Right forelimb (tissue), 1 donor: Measurements from ENCODE around the gene GYS1.
"Not testable (repeated sequence)": the region's sequence is repeated elsewhere in the genome, so short reads cannot be mapped to it uniquely, and the experiment has no call there.

ENCODE experiments used
- DNase-seq: peaks from one replicate; pipeline ENCODE4 v3.0.0-alpha.2; 2018

The GYS1 gene

DNA sequence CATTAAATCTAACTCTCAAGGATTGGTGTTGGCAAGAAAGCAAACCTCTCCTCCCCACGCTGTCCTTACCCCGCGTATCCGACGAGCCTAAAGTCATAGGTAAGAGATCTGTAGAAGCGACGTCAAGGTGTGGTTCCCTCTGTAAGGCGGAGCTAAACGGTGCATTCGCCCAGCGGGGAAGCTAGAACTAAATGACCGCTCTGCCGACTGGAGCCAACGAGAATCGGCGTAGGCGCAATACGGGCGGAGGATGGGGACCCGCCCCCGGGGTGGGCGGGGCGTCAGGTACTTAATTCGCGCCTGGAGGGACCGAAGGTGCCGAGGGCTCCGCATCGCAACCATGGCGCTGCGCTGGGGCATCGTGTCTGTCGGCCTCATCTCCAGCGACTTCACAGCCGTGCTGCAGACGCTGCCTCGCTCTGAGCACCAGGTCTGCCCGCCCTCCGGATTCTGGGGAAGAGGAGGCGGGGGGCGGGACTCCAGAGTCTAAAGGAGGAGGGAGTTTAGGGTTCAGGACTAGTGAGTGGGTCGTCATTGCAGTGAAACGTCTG lies 59.7 kb downstream of the GYS1 start, which contains the start of gene DHDH:
DHDH (plus strand) TSS at position 318 of the 551 bp plus-strand sequence; CDS start at position 341, 23 bp downstream.
- peak; percentile 69 for DNase-seq

GRCh38 chr19:48928164-48929025 lies 64.7 kb downstream of the GYS1 start:
- DNase-seq = no peak

DNA sequence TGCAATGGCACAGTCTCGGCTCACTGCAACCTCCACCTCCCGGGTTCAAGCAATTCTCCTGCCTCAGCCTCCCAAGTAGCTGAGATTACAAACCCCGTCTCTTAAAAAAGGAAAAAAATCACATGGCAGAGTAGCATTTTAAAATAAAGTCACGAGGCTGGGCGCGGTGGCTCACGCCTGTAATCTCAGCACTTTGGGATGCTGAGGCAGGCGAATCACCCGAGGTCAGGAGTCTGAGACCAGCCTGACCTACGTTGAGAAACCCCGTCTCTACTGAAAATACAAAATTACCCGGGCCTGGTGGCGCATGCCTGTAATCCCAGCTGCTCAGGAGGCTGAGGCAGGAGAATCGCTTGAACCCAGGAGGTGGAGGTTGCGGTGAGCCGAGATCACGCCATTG lies 65.4 kb downstream of the GYS1 start:
- DNase-seq = not testable (repeated sequence)

- DNase-seq = no peak
These were observed 66.2 kb downstream of the GYS1 start for GRCh38 chr19:48926909-48927308.

GRCh38 chr19:48925890-48926289 lies 67.2 kb downstream of the GYS1 start:
- DNase-seq = not testable (repeated sequence)

DNA sequence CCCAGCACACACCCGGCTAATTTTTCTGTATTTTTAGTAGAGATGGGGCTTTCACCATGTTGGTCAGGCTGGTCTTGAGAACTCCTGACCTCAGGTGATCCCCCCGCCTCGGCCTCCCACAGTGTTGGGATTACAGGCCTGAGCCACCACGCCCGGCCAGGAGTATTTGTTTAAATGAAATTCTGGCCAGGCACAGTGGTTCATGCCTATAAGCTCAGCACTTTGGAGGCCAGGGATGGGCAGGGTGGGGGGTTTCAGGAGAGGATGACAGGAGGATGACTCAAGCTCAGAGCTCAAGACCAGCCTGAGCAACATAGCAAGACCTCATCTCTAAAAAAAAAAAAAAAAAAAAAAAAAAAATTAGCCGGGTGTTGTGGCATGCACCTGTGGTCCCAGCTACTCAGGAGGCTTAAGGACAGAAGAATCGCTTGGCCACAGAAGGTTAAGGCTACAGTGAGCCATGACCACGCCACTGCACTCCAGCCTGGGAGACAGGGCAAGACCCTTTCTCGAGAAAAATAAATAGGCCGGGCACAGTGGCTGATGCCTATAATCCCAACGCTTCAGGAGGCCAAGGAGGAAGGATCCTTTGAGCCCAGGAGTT lies 67.8 kb downstream of the GYS1 start:
- no peak for DNase-seq

DNA sequence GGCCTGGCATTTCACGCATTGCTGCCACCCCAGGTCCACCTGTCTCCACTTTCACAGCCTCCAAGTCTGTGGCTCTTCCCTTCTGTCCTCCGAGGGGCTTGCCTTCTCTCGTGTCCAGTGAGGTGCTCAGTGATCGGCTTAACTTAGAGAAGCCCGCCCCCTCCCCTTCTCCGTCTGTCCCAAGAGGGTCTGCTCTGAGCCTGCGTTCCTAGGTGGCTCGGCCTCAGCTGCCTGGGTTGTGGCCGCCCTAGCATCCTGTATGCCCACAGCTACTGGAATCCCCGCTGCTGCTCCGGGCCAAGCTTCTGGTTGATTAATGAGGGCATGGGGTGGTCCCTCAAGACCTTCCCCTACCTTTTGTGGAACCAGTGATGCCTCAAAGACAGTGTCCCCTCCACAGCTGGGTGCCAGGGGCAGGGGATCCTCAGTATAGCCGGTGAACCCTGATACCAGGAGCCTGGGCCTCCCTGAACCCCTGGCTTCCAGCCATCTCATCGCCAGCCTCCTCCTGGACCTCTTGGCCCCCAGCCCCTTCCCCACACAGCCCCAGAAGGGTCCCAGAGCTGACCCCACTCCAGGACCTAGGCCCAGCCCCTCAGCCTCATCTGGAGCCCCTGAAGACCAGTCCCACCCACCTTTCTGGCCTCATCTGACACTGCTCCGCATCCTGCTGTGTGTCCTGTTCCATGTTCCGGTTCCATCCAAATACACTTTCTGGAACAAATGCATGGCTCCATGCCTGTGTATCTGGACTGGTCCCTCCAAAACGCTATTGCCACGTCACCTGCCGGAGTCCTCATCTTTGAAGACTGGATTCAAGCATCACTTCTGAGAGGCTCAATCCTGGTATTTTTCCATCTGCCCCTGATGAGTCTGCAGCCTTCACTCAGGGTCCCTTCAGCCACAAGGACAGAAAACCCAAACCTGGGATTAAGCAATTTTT lies 70.3 kb downstream of the GYS1 start:
- DNase-seq = no peak

DNA sequence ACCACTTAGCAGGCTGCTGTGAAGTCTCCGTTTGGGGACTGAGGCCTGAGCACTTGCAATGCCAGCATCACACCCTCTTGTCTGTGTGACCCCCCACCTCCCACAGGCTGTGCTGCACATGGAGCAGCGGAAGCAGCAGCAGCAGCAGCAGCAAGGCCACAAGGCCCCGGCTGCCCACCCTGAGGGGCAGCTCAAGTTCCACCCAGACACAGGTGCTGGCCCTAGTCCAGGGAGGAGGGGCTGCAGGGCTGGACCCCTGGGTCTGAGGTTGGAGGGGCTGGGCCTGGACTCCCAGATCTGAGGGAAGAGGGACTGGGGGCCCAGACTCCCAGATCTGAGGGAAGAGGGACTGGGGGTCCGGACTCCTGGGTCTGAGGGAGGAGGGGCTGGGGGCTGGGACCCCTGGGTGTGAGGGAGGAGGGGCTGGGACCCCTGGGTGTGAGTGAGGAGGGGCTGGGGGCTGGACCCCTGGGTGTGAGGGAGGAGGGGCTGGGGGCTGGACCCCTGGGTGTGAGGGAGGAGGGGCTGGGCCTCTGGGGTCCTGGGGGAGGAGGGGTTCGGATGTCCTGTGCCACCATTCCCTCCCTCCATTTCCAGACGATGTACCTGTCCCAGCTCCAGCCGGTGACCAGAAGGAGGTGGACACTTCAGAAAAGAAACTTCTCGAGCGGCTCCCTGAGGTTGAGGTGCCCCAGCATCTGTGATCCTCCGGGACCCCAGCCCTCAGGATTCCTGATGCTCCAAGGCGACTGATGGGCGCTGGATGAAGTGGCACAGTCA lies 71.2 kb downstream of the GYS1 start:
- DNase-seq = no peak

DNA sequence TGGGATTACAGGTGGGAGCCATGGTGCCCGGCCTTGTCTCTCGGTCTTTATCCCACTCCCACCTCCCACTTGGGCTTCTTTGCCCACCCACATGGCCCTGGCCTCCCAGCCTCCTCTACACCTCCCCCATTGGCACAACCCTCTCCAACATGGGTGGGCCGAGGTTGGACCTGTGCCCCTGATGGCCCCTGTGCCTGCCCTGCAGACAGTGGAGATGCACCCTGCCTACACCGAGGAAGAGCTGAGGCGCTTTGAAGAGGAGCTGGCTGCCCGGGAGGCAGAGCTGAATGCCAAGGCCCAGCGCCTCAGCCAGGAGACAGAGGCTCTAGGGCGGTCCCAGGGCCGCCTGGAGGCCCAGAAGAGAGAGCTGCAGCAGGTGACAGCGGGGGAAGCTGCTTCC lies 72.2 kb downstream of the GYS1 start:
- DNase-seq = no peak

- DNase-seq = not testable (repeated sequence)
These were observed 73.8 kb downstream of the GYS1 start for GRCh38 chr19:48919271-48919670.

GRCh38 chr19:48918801-48919247 lies 74.3 kb downstream of the GYS1 start:
- DNase-seq = no peak
